RWPE1 (cell line): ENCODE data around the gene RAP1GAP2.
A peak's percentile ranks its signal among the peaks of the same experiment; 100 is the strongest.
"Not testable (repeated sequence)": the region's sequence is repeated elsewhere in the genome, so short reads cannot be mapped to it uniquely, and the experiment has no call there.

Source experiments
- CTCF ChIA-PET: fragments of 350-600 bp; sonication (Branson Sonifier 250); formaldehyde crosslinking; extraction: SDS; loops from one replicate; lab custom pipeline; 2021; lab: Yijun Ruan, JAX
- POLR2A ChIA-PET: fragments of 400-600 bp; formaldehyde crosslinking; extraction: SDS; loops from one replicate; lab custom pipeline; 2020; ENCODE audit warnings: antibody characterized with exemption; ENCODE audit not compliant: low non-redundant PET; lab: Yijun Ruan, JAX
- DNase-seq: peaks from one replicate; pipeline ENCODE4 v3.0.0; 2012; ENCODE audit warnings: low spot score
- H3K27ac ChIP-seq: fragments of 450-650 bp; 2 replicates; pipeline ENCODE4 v1.5.1; 2017
- TF ChIP-seq, protein P1 (sequence below): fragments of 450-650 bp; conservative IDR thresholded peaks from 2 replicates; pipeline ENCODE4 v1.5.1; 2017; ENCODE audit warnings: low read depth, mild to moderate bottlenecking

The RAP1GAP2 gene

DNA sequence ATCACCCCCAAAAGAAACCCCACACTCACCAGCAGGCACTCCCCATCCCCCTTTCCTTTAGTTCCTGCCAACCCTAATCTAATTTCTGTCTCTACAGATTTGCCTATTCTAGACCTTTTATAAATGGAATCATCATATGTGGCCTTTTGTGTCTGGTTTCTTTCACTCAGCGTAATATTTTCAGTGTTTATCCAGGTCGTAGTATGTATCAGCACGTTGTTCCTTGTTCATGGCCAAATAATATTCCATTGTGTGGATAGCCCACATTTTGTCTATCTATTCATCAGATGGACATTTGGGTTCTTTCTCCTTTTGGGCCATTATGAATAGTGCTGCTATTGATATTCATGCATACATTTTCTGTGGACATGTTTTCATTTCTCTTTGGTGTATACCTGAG lies 193.6 kb downstream of the RAP1GAP2 start:
- TF ChIP-seq, protein P1, sequence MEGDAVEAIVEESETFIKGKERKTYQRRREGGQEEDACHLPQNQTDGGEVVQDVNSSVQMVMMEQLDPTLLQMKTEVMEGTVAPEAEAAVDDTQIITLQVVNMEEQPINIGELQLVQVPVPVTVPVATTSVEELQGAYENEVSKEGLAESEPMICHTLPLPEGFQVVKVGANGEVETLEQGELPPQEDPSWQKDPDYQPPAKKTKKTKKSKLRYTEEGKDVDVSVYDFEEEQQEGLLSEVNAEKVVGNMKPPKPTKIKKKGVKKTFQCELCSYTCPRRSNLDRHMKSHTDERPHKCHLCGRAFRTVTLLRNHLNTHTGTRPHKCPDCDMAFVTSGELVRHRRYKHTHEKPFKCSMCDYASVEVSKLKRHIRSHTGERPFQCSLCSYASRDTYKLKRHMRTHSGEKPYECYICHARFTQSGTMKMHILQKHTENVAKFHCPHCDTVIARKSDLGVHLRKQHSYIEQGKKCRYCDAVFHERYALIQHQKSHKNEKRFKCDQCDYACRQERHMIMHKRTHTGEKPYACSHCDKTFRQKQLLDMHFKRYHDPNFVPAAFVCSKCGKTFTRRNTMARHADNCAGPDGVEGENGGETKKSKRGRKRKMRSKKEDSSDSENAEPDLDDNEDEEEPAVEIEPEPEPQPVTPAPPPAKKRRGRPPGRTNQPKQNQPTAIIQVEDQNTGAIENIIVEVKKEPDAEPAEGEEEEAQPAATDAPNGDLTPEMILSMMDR, result no peak
- ChIA-PET POLR2A (no interaction called here), CTCF (no interaction called here)
- DNase-seq, result no peak
- H3K27ac ChIP-seq, result no peak overlapping the region

DNA sequence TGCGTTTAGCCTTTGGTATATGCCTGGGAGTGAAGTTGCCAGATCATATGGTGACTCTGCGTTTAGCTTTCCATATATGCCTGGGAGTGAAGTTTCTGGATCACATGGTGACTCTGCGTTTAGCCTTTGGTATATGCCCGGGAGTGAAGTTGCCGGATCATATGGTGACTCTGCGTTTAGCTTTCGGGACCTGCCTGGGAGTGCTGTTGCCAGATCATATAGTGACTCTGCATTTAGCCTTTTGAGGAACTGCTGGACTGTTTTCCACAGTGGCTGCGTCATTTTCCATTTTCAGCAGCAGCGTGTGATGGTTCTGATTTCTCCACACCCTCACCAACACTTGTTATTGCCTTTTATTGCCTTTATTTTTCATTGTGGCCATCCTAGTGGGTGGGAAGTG lies 194.2 kb downstream of the RAP1GAP2 start:
- ChIA-PET POLR2A (no interaction called here), CTCF (no interaction called here)
- TF ChIP-seq, protein P1, result no peak
- H3K27ac ChIP-seq, result no peak overlapping the region
- no peak for DNase-seq

DNA sequence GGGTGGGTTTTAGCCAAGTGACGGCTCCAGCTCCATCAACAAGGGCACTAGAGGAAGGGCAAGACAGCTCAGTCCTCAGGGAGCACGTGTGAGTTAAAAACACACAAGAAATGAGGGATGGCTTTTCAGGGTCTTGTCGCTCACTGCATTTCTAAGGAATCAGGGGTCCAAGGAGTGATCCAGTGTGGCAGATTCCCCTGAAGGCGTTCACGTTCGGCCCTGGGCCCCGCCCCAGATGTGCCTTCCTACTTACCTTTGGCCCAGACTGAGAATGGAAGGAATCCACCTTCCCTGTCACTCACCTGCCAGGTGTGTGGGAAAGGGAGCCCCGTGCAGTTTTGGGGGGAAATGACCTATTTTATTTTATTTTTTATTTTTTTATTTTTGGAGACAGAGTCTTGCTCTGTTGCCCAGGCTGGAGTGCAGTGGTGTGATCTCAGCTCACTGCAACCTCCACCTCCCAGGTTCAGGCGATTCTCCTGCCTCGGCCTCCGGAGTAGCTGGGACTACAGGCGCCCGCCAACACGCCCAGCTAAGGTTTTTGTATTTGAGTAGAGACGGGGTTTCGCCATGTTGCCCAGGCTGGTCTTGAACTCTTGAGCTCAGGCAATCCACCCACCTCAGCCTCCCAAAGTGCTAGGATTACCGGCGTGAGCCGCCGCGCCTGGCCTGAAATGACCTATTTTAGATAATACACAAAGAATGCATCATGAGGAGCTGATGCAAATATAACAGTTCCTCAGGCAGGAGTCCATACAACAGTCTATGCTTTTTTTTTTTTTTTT lies 195.3 kb downstream of the RAP1GAP2 start:
- POLR2A ChIA-PET, DNase-seq, H3K27ac ChIP-seq: not testable (repeated sequence)
- CTCF ChIA-PET, result interaction anchor here (0.6 kb wide), 1 partner anchor 25 kb away, joined by 3 read pairs; no protein-coding TSS in a partner anchor

DNA sequence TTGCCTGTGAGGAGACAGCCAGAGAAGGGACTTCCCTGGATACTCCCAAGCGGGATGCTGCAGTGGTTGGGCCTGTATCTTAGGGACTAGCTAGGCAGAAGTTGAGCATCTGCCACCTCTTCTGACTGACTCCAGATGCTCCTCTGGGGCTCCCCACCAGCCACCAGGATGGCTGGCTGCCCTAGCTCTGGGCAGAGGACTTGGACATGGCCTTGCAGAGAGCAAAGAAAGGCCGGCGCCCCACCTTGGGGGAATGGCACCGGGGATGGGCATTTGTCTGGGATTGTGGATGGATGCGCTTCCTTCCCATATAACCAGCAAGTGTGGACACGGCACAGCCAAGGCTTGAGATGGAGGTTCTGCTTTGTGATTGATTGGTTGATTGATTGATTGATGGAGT lies 198.2 kb downstream of the RAP1GAP2 start:
- no peak overlapping the region; the same call in 1 of the 2 replicates for H3K27ac ChIP-seq

DNA sequence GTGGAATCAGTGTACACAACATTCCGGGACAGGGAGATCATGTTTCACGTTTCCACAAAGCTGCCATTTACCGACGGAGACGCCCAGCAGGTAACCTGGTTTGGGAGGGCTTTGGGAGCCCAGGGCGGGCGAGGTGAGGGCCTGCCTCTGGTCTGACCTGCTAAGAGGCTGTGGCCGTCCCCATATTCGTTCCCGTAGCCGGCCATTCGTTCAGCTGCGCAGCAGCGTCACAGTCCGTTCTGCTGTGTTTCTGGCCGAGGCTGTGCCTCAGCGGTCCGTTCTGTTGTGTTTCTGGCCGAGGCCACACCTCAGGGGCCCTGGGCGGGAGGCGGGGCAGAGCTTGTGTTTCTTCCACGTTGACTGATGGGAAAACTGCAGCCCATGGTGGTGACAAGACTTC lies 199.1 kb downstream of the RAP1GAP2 start:
- TF ChIP-seq, protein P1, result no peak
- POLR2A ChIA-PET, result no interaction called here
- H3K27ac ChIP-seq, result peak overlapping the region; percentile 26
- CTCF ChIA-PET, result no interaction called here
- no peak for DNase-seq

More for the DNA sequence above, 198.2 kb downstream of the RAP1GAP2 start:
- CTCF ChIA-PET, result interaction anchor here (0.8 kb wide), 1 partner anchor 18 kb away, joined by 3 read pairs; no protein-coding TSS in a partner anchor
- POLR2A ChIA-PET, result no interaction called here
- no peak for DNase-seq
- TF ChIP-seq, protein P1, result no peak

DNA sequence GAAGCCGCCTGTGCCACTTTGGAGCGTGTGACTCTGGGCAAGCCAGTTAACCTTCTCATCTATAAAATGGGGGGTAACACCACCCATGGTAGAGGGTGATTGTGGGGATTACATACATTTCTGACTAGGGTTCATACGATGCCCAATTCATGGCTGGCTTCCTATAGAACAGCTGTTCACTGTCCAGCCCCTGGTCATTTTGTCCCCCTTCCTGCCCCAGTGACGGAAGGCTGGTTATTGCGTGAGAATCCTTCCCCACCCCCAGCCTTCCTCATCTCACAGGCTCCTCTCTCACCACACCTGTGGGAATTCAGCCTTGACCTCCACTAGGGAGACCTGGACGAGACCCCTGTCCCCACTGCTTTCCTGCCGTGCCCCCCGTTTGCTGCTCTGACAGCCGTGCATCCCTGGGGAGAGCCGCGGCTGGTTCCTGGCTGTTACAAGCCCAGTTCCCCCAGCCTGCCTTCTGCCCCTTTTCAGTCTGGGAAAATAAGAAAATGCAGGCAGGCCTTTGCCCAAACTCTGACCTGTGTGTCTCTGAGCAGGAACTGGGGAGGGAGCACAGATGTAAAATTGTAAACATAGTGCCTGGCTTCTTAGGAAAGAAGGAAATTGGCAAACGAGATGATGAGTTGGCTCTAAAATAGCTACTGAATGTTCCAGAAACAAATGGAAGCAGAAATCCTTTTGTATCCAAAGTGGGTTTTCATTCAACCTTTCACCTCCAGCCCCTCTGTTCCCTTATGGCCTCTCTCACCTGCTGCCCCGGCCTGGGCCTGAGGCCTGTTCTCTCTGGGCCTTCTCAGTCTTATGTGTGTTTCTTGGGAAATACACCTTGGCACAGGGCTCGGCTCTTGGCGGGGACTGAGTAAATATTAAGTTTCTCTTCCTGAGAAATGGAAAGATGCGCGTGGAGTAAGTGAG lies 199.9 kb downstream of the RAP1GAP2 start:
- peak overlapping the region; percentile 26 for H3K27ac ChIP-seq
- no peak for DNase-seq
- TF ChIP-seq, protein P1, result no peak
- POLR2A ChIA-PET, result no interaction called here
- CTCF ChIA-PET, result no interaction called here
